SU-DHL-6 (cell line): ENCODE results near the gene NFATC1.

Source experiments
- H2AFZ ChIP-seq: fragments of 200-600 bp; sonication (generic); 2 replicates; pipeline ENCODE4 v1.6.1; 2014; ENCODE audit warnings: low read depth, mild to moderate bottlenecking, moderate library complexity, mixed read lengths, antibody characterized with exemption, low read length; ENCODE audit not compliant: severe bottlenecking
- H3F3A ChIP-seq: fragments of 200-600 bp; shearing (Covaris generic); 2 replicates; pipeline ENCODE4 v1.6.0; 2016; ENCODE audit warnings: antibody characterized with exemption, mild to moderate bottlenecking; ENCODE audit not compliant: insufficient read depth
- H3K27ac ChIP-seq: fragments of 200-600 bp; sonication (generic); 2 replicates; pipeline ENCODE4 v1.5.1; 2016; ENCODE audit warnings: low read depth, mild to moderate bottlenecking, low read length, moderate library complexity, mixed read lengths
- H3K27me3 ChIP-seq: fragments of 200-600 bp; sonication (generic), shearing (Covaris generic); 2 replicates; pipeline ENCODE4 v1.6.0; 2014; ENCODE audit warnings: mild to moderate bottlenecking, low read length
- H3K36me3 ChIP-seq: fragments of 200-600 bp; sonication (generic); 2 replicates; pipeline ENCODE4 v1.6.1; 2014; ENCODE audit warnings: mild to moderate bottlenecking, low read length, mixed read lengths
- H3K4me2 ChIP-seq: fragments of 300-600, 200-600 bp; shearing (Covaris generic), sonication (generic); 2 replicates; pipeline ENCODE4 v1.6.0; 2014; ENCODE audit warnings: low read length, low read depth, mild to moderate bottlenecking; ENCODE audit not compliant: poor library complexity, severe bottlenecking
- H3K4me3 ChIP-seq: fragments of 200-600 bp; sonication (generic); 2 replicates; pipeline ENCODE4 v1.5.1; 2014; ENCODE audit warnings: antibody characterized with exemption, low read length, mild to moderate bottlenecking, mixed read lengths; ENCODE audit not compliant: insufficient read depth, poor library complexity, severe bottlenecking
- H3K79me2 ChIP-seq: fragments of 200-600 bp; sonication (generic); 2 replicates; pipeline ENCODE4 v1.6.1; 2014; ENCODE audit warnings: mild to moderate bottlenecking, low read length, moderate library complexity; ENCODE audit not compliant: insufficient read depth
- H3K9ac ChIP-seq: fragments of 200-600 bp; sonication (generic); 2 replicates; pipeline ENCODE4 v1.7.0; 2014; ENCODE audit warnings: mild to moderate bottlenecking, low read length
- H3K9me2 ChIP-seq: fragments of 200-600 bp; sonication (generic); replicated peaks from 2 replicates; pipeline ENCODE4 v1.6.1; 2014; ENCODE audit warnings: low read length; ENCODE audit not compliant: insufficient read depth
- H3K9me3 ChIP-seq: fragments of 200-600 bp; sonication (generic); 2 replicates; pipeline ENCODE4 v1.6.1; 2014; ENCODE audit warnings: low read length, mixed read lengths; ENCODE audit not compliant: insufficient read depth
- H4K20me1 ChIP-seq: fragments of 200-600 bp; sonication (generic); 2 replicates; pipeline ENCODE4 v1.6.1; 2014; ENCODE audit warnings: low read depth, mild to moderate bottlenecking, antibody characterized with exemption, low read length, moderate library complexity, mixed read lengths
- EZH2phosphoT487 ChIP-seq: fragments of 200-600 bp; sonication (generic), shearing (Covaris generic); conservative IDR thresholded peaks from 2 replicates; pipeline ENCODE4 v1.6.1; 2018; ENCODE audit warnings: mild to moderate bottlenecking, antibody characterized with exemption, low read length, moderate library complexity, mixed read lengths
- TF ChIP-seq, protein P1 (sequence below): fragments of 200-600 bp; sonication (generic); IDR thresholded peaks from one replicate; pipeline ENCODE4 v1.5.1; 2017; ENCODE audit warnings: antibody characterized with exemption, mild to moderate bottlenecking, low read length, moderate library complexity; ENCODE audit not compliant: insufficient read depth, poor library complexity, severe bottlenecking

The NFATC1 gene

GRCh38 chr18:79458917-79459803, 63.4 kb downstream of the NFATC1 start:
- Histone ChIP-seq H4K20me1 (no peaks in the 10 kb centered on the region), H3K27ac (peak overlapping the region; percentile 89), H3K4me2 (peak overlapping the region; percentile 65), H3K9me3 (no peaks in the 10 kb centered on the region), H3K27me3 (no peaks in the 10 kb centered on the region), H3F3A (no peaks in the 10 kb centered on the region), H3K79me2 (no peaks in the 10 kb centered on the region), H3K9ac (peak overlapping the region; percentile 60), H3K36me3 (no peaks in the 10 kb centered on the region), H3K9me2 (no peaks in the 10 kb centered on the region), H2AFZ (no peak overlapping the region), H3K4me3 (no peak overlapping the region)
- no peak for TF ChIP-seq EZH2phosphoT487
- TF ChIP-seq, protein P1, sequence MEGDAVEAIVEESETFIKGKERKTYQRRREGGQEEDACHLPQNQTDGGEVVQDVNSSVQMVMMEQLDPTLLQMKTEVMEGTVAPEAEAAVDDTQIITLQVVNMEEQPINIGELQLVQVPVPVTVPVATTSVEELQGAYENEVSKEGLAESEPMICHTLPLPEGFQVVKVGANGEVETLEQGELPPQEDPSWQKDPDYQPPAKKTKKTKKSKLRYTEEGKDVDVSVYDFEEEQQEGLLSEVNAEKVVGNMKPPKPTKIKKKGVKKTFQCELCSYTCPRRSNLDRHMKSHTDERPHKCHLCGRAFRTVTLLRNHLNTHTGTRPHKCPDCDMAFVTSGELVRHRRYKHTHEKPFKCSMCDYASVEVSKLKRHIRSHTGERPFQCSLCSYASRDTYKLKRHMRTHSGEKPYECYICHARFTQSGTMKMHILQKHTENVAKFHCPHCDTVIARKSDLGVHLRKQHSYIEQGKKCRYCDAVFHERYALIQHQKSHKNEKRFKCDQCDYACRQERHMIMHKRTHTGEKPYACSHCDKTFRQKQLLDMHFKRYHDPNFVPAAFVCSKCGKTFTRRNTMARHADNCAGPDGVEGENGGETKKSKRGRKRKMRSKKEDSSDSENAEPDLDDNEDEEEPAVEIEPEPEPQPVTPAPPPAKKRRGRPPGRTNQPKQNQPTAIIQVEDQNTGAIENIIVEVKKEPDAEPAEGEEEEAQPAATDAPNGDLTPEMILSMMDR, result no peak

GRCh38 chr18:79459946-79460480, 64.3 kb downstream of the NFATC1 start:
- no peak overlapping the region for H2AFZ ChIP-seq
- H3K27ac ChIP-seq, result peak overlapping the region; percentile 89
- peak overlapping the region; percentile 65 for H3K4me2 ChIP-seq
- H3K9me3 ChIP-seq, result no peaks in the 10 kb centered on the region
- no peaks in the 10 kb centered on the region for H4K20me1 ChIP-seq
- no peaks in the 10 kb centered on the region for H3K9me2 ChIP-seq
- H3F3A ChIP-seq, result peaks cover 3% of the 10 kb centered on the region; the same call in 1 of the 2 replicates
- TF ChIP-seq EZH2phosphoT487, result no peak
- TF ChIP-seq, protein P1, result no peak
- H3K4me3 ChIP-seq, result peak overlapping the region; percentile 24
- H3K79me2 ChIP-seq, result no peaks in the 10 kb centered on the region
- H3K36me3 ChIP-seq, result no peaks in the 10 kb centered on the region
- no peaks in the 10 kb centered on the region for H3K27me3 ChIP-seq
- H3K9ac ChIP-seq, result peak overlapping the region; percentile 60

DNA sequence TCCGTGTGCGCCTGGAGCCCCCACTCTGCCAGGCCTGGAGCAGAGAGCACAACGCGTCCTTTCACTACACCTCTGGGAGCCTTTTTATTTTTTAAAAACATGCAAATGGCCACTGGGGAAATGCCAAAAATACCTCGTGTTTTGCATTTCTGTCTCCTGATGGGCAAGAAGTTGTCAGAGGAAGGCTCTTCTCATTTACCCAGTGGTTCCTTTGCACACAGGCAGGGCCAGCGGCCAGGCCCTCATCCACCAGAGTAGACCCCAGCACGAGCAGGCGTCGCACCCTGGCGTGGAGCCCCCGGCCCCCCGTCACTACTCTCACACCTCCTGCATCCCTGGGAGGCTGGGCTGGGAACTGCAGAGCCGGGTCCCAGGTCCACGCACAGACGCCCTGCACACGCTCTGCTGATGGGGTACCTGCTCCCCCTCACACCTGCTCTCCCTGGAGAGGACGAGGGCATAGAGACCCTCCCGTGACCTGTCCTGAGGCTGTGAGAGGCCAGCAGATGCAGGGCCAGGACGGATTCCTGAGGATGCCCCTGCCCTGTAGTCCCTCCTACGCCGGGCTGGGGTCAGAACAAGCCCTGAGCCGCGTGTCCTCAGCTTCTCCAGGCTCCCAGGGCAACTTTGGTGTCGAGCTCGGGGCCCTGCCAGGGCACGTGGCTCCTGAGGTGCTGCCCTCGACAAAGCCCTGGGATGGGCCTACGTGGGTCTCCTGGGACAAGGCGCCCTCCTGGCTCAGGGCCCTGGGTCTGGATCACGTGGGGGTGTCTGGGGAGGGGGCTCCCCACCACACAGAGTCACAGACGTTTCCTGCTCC, 65.0 kb downstream of the NFATC1 start:
- Histone ChIP-seq H3K9me3 (no peaks in the 10 kb centered on the region), H3K79me2 (no peaks in the 10 kb centered on the region), H3K9ac (peak overlapping the region; percentile 60), H3K36me3 (no peaks in the 10 kb centered on the region), H3K27ac (peak overlapping the region; percentile 89), H2AFZ (no peak overlapping the region), H4K20me1 (no peaks in the 10 kb centered on the region), H3K27me3 (no peaks in the 10 kb centered on the region), H3F3A (peaks cover 6% of the 10 kb centered on the region), H3K4me3 (peak overlapping the region; percentile 32), H3K9me2 (no peaks in the 10 kb centered on the region), H3K4me2 (peak overlapping the region; percentile 65)
- TF ChIP-seq, protein P1, result no peak
- no peak for TF ChIP-seq EZH2phosphoT487
